HG03066 (cell line): ENCODE results near the gene ZFAND3.

Experiments used
- ATAC-seq: cut with Tn5 transposase; IDR thresholded peaks from one replicate; pipeline ENCODE4 v1.9.1; 2021; ENCODE audit warnings: low read depth; ENCODE audit not compliant: unreplicated experiment

The ZFAND3 gene

DNA sequence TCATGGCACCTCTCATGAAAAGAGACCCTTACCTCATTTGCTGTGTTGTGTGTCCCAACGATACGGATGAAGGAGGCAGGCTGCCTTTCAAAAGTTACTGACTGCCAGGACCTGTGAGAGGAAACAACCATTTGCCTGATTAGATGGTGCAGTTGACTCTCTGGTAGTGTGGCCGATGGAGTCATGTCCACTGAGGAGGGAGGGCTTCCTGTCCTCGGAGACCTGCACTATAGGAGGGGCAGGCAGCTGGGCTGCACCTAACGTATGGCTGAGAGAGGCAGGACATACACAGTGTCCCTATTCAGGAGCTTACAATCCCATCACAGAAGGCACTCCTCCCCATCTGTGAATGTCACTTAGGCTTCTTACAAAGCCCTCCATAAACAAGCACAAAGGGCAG is 373.0 kb downstream of the ZFAND3 start:
- no peak for ATAC-seq

- ATAC-seq: no peak
These were observed 373.5 kb downstream of the ZFAND3 start for GRCh38 chr6:38193051-38193450.

GRCh38 chr6:38193481-38194281 is 374.2 kb downstream of the ZFAND3 start:
- ATAC-seq: no peak

GRCh38 chr6:38194282-38194572 is 374.7 kb downstream of the ZFAND3 start:
- no peak for ATAC-seq

DNA sequence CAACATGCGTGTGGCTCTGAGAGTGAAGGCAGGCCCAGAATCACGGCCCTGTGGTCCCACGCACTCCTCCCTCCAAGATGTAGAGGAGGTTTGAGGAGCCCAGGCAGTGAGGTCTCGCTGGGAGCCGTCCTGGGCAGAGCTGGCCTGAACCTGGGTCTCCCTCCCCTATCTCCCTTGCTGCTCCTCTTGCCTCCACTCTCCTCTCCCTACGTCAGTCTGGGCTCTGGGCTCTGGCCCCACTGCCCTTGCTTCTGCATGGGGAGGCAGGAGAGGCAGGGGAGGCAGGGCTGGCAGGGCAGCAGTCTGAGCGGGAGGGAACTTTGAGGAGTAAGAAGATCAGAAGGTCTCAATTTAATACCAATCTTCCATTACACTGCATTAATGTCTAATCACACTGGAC is 375.1 kb downstream of the ZFAND3 start:
- no peak for ATAC-seq

DNA sequence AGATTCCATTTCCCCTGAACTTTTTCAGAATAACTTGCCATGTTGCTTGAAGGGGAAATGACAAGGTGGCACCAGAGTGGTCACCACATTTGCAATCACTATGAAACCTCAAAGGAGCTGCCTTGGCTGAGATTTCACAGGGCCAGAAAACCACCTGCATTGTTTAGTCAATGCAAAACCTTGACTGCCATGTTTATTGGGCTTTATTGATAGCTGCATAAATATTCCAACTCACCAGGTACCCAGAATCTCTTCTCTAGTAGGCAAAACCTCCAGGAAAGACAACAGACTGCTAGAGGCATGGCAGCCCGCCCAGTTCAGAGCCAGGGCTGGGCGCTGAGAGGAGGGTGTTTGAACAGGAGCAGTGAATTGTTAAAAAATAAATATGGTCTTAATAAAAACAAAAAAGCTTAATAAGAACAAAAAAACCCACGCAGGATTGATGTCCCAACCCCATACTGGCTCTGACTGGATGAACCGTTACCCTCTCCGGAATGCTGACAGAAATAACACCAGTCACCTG is 375.6 kb downstream of the ZFAND3 start:
- no peak for ATAC-seq

GRCh38 chr6:38198219-38198618 is 378.7 kb downstream of the ZFAND3 start:
- ATAC-seq: no peak
